ENCODE results near the gene NABP2.

NABP2 gene

DNA sequence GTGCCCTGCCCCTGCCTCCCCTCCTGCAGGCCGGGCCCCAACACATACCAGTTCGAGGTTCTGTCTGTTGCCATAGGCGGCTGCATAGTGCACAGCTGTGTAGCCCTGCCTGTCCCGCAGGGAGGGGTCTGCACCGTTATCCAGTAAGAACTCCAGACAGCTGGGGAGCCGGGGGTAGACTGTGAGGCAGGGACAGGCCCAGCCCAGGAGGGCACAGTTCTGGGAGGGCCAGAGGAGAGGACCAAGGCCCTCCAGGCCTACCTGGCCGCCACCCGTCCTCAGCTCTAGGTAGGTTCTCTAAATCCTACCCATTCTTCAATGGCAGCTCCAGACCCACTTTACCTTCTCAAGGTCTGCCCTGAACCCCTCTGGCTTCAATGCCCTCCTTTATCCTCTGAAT is 24.6 kb downstream of the NABP2 start:
- peaks cover 89% of the 10 kb centered on the region for H3K36me3 ChIP-seq (ENCODE audit: insufficient read depth, low read length)
- H3K4me1 ChIP-seq (ENCODE audit: insufficient read depth, low read length): no peaks in the 10 kb centered on the region
- WGBS: 93% methylated on average over 8 of the region's 8 CpGs
- no peaks in the 10 kb centered on the region for H3K27me3 ChIP-seq (ENCODE audit: insufficient read depth, low read length)
- no peaks in the 10 kb centered on the region for H3K9me3 ChIP-seq (ENCODE audit: insufficient read depth, low read depth, low read length)
- no peak overlapping the region for H3K4me3 ChIP-seq (ENCODE audit: low read length)
- H3K9ac ChIP-seq (ENCODE audit: low read depth, low read length): no peak overlapping the region
- no peak overlapping the region for H3K27ac ChIP-seq (ENCODE audit: low read depth, low read length)

DNA sequence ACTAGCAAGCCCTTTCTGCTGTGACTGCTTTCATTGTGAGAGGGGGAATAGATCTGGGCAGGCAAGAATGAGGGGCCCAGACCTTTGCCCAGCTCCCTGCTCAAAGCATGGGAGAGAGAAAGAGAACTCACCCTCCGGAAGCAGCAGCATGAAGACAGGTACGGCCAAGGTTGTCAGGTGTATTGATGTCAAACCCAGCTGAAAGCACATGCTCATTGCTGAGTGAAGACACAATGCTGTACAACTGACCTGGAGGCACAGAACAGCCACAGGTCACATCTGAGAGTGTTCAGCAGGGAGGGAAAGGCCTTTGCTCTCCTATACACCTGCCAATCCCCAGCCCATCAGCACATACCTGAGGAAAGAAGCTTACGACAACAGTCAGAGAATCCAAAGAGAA is 28.5 kb downstream of the NABP2 start:
- Histone ChIP-seq H3K4me3 (ENCODE audit: low read length) (no peak overlapping the region), H3K27me3 (ENCODE audit: insufficient read depth, low read length) (no peaks in the 10 kb centered on the region), H3K36me3 (ENCODE audit: insufficient read depth, low read length) (peaks cover 87% of the 10 kb centered on the region), H3K27ac (ENCODE audit: low read depth, low read length) (no peak overlapping the region), H3K9me3 (ENCODE audit: insufficient read depth, low read depth, low read length) (no peaks in the 10 kb centered on the region), H3K9ac (ENCODE audit: low read depth, low read length) (no peak overlapping the region), H3K4me1 (ENCODE audit: insufficient read depth, low read length) (peaks cover 13% of the 10 kb centered on the region)
- WGBS: 94% methylated on average over 3 of the region's 3 CpGs

- Histone ChIP-seq H3K9me3 (ENCODE audit: insufficient read depth, low read depth, low read length) (no peaks in the 10 kb centered on the region), H3K27me3 (ENCODE audit: insufficient read depth, low read length) (no peaks in the 10 kb centered on the region), H3K9ac (ENCODE audit: low read depth, low read length) (no peak overlapping the region), H3K36me3 (ENCODE audit: insufficient read depth, low read length) (peaks cover 82% of the 10 kb centered on the region), H3K27ac (ENCODE audit: low read depth, low read length) (no peak overlapping the region), H3K4me1 (ENCODE audit: insufficient read depth, low read length) (peaks cover 13% of the 10 kb centered on the region), H3K4me3 (ENCODE audit: low read length) (no peak overlapping the region)
- WGBS: 97% methylated on average over 11 of the region's 11 CpGs
Measured at GRCh38 chr12:56253091-56253490, 28.9 kb downstream of the NABP2 start.

- peaks cover 18% of the 10 kb centered on the region for H3K4me1 ChIP-seq (ENCODE audit: insufficient read depth, low read length)
- H3K27me3 ChIP-seq (ENCODE audit: insufficient read depth, low read length): no peaks in the 10 kb centered on the region
- no peak overlapping the region for H3K9ac ChIP-seq (ENCODE audit: low read depth, low read length)
- peaks cover 57% of the 10 kb centered on the region for H3K36me3 ChIP-seq (ENCODE audit: insufficient read depth, low read length)
- H3K4me3 ChIP-seq (ENCODE audit: low read length): no peak overlapping the region
- 90% methylated on average over 7 of the region's 7 CpGs for WGBS
- H3K9me3 ChIP-seq (ENCODE audit: insufficient read depth, low read depth, low read length): no peaks in the 10 kb centered on the region
- no peak overlapping the region for H3K27ac ChIP-seq (ENCODE audit: low read depth, low read length)
Measured at GRCh38 chr12:56255671-56256070, 31.5 kb downstream of the NABP2 start.

DNA sequence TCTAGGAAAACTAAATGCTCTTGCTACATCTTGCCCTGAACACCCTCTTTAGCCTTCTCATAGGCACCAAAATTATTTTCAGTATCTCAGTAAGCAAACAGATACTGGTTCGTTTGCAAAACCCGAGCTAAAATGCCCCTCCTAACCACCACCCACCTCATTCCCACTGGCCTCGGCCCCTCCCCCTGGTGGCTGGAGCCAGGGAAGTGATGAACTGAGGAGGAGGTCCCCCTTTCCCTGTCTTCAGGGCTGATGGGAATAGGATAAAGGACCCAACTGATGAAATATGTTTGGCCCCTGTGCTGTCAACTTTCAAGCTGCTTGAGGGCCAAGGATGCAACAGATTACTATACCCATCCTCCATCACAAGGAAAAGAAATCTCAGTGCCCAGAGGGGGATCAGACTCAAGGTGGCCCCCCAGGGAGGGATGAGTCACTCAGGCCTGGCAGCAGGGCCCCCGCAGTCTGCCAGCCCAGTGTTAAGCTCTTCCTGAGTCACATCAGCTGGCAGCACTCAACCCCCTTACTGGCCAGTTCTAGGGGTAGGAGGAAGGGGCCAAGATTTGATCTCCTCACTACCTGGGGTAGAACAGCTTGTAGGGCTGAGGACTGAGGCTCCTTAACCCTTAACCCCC is 32.3 kb downstream of the NABP2 start:
- H3K4me3 ChIP-seq (ENCODE audit: low read length): peak overlapping the region; percentile 98
- H3K27ac ChIP-seq (ENCODE audit: low read depth, low read length): no peak overlapping the region
- H3K27me3 ChIP-seq (ENCODE audit: insufficient read depth, low read length): no peaks in the 10 kb centered on the region
- no peak overlapping the region for H3K9ac ChIP-seq (ENCODE audit: low read depth, low read length)
- peaks cover 53% of the 10 kb centered on the region for H3K36me3 ChIP-seq (ENCODE audit: insufficient read depth, low read length)
- H3K4me1 ChIP-seq (ENCODE audit: insufficient read depth, low read length): peaks cover 18% of the 10 kb centered on the region
- WGBS: 54% methylated on average over 4 of the region's 4 CpGs
- H3K9me3 ChIP-seq (ENCODE audit: insufficient read depth, low read depth, low read length): no peaks in the 10 kb centered on the region

GRCh38 chr12:56257071-56257470 is 32.9 kb downstream of the NABP2 start:
- Histone ChIP-seq H3K4me3 (ENCODE audit: low read length) (peak overlapping the region; percentile 98), H3K4me1 (ENCODE audit: insufficient read depth, low read length) (peaks cover 18% of the 10 kb centered on the region), H3K9me3 (ENCODE audit: insufficient read depth, low read depth, low read length) (no peaks in the 10 kb centered on the region), H3K27ac (ENCODE audit: low read depth, low read length) (peak overlapping the region; percentile 28; the same call in 1 of the 2 replicates), H3K36me3 (ENCODE audit: insufficient read depth, low read length) (peaks cover 47% of the 10 kb centered on the region), H3K9ac (ENCODE audit: low read depth, low read length) (peak overlapping the region; percentile 87; the same call in 1 of the 2 replicates), H3K27me3 (ENCODE audit: insufficient read depth, low read length) (no peaks in the 10 kb centered on the region)
- WGBS: 34% methylated on average over 8 of the region's 8 CpGs

- Histone ChIP-seq H3K27ac (ENCODE audit: low read depth, low read length) (peak overlapping the region; percentile 28; the same call in 1 of the 2 replicates), H3K4me3 (ENCODE audit: low read length) (peak overlapping the region; percentile 98), H3K9ac (ENCODE audit: low read depth, low read length) (peak overlapping the region; percentile 87), H3K27me3 (ENCODE audit: insufficient read depth, low read length) (no peaks in the 10 kb centered on the region), H3K36me3 (ENCODE audit: insufficient read depth, low read length) (peaks cover 42% of the 10 kb centered on the region), H3K4me1 (ENCODE audit: insufficient read depth, low read length) (peaks cover 18% of the 10 kb centered on the region), H3K9me3 (ENCODE audit: insufficient read depth, low read depth, low read length) (no peaks in the 10 kb centered on the region)
- WGBS: under 1% methylated on average over 27 of the region's 27 CpGs
Measured at GRCh38 chr12:56257491-56258067, 33.4 kb downstream of the NABP2 start.

GRCh38 chr12:56258068-56258819 is 34.1 kb downstream of the NABP2 start, which contains the start of gene ANKRD52:
Gene ANKRD52 (minus strand): TSS chr12:56258384. CDS start chr12:56258269, 115 bp downstream.
- H3K36me3 ChIP-seq (ENCODE audit: insufficient read depth, low read length): peaks cover 35% of the 10 kb centered on the region
- peak within 1 kb of the TSS; percentile 98 for H3K4me3 ChIP-seq (ENCODE audit: low read length)
- H3K27me3 ChIP-seq (ENCODE audit: insufficient read depth, low read length): no peaks in the 10 kb centered on the region
- H3K27ac ChIP-seq (ENCODE audit: low read depth, low read length): peak within 1 kb of the TSS; percentile 37; the same call in 1 of the 2 replicates
- WGBS: 1% methylated on average over 77 of the region's 78 CpGs
- peaks cover 18% of the 10 kb centered on the region for H3K4me1 ChIP-seq (ENCODE audit: insufficient read depth, low read length)
- H3K9me3 ChIP-seq (ENCODE audit: insufficient read depth, low read depth, low read length): no peaks in the 10 kb centered on the region
- peak within 1 kb of the TSS; percentile 87 for H3K9ac ChIP-seq (ENCODE audit: low read depth, low read length)

GRCh38 chr12:56258820-56259183 is 34.7 kb downstream of the NABP2 start:
- H3K4me3 ChIP-seq (ENCODE audit: low read length): peak overlapping the region; percentile 98
- 35% methylated on average over 9 of the region's 9 CpGs for WGBS
- peaks cover 18% of the 10 kb centered on the region for H3K4me1 ChIP-seq (ENCODE audit: insufficient read depth, low read length)
- H3K9ac ChIP-seq (ENCODE audit: low read depth, low read length): peak overlapping the region; percentile 87
- peaks cover 29% of the 10 kb centered on the region for H3K36me3 ChIP-seq (ENCODE audit: insufficient read depth, low read length)
- H3K9me3 ChIP-seq (ENCODE audit: insufficient read depth, low read depth, low read length): no peaks in the 10 kb centered on the region
- peak overlapping the region; percentile 37; the same call in 1 of the 2 replicates for H3K27ac ChIP-seq (ENCODE audit: low read depth, low read length)
- no peaks in the 10 kb centered on the region for H3K27me3 ChIP-seq (ENCODE audit: insufficient read depth, low read length)

- 88% methylated on average over 8 of the region's 8 CpGs for WGBS
- peaks cover 18% of the 10 kb centered on the region for H3K4me1 ChIP-seq (ENCODE audit: insufficient read depth, low read length)
- no peak overlapping the region for H3K4me3 ChIP-seq (ENCODE audit: low read length)
- peaks cover 15% of the 10 kb centered on the region for H3K36me3 ChIP-seq (ENCODE audit: insufficient read depth, low read length)
- no peaks in the 10 kb centered on the region for H3K27me3 ChIP-seq (ENCODE audit: insufficient read depth, low read length)
- H3K9ac ChIP-seq (ENCODE audit: low read depth, low read length): no peak overlapping the region
- H3K27ac ChIP-seq (ENCODE audit: low read depth, low read length): no peak overlapping the region
- H3K9me3 ChIP-seq (ENCODE audit: insufficient read depth, low read depth, low read length): no peaks in the 10 kb centered on the region
Measured at GRCh38 chr12:56260380-56260779, 36.2 kb downstream of the NABP2 start.

GRCh38 chr12:56260921-56261320 is 36.8 kb downstream of the NABP2 start:
- Histone ChIP-seq H3K4me1 (ENCODE audit: insufficient read depth, low read length) (peaks cover 17% of the 10 kb centered on the region), H3K27ac (ENCODE audit: low read depth, low read length) (no peak overlapping the region), H3K9me3 (ENCODE audit: insufficient read depth, low read depth, low read length) (no peaks in the 10 kb centered on the region), H3K36me3 (ENCODE audit: insufficient read depth, low read length) (peaks cover 9% of the 10 kb centered on the region), H3K27me3 (ENCODE audit: insufficient read depth, low read length) (no peaks in the 10 kb centered on the region), H3K4me3 (ENCODE audit: low read length) (no peak overlapping the region), H3K9ac (ENCODE audit: low read depth, low read length) (no peak overlapping the region)
- 94% methylated on average over 3 of the region's 3 CpGs for WGBS
